NCI-H1048 (cell line): Measurements from ENCODE around the gene RBM33.

Source experiments
- DNase-seq: peaks from one replicate; lab custom pipeline; 2025; lab: John Stamatoyannopoulos, UW

The RBM33 gene

GRCh38 chr7:155624412-155624811 lies 20.0 kb upstream of the RBM33 start:
- DNase-seq: no peak

GRCh38 chr7:155625557-155625956 lies 18.9 kb upstream of the RBM33 start:
- DNase-seq: no peak

- no peak for DNase-seq
Observed at GRCh38 chr7:155629171-155629570, 15.3 kb upstream of the RBM33 start.

GRCh38 chr7:155631155-155631554 lies 13.3 kb upstream of the RBM33 start:
- DNase-seq: no peak

- no peak for DNase-seq
Observed at GRCh38 chr7:155635817-155636216, 8.6 kb upstream of the RBM33 start.

GRCh38 chr7:155637155-155637554 lies 7.3 kb upstream of the RBM33 start:
- no peak for DNase-seq

GRCh38 chr7:155638366-155638765 lies 6.1 kb upstream of the RBM33 start:
- DNase-seq: no peak

- no peak for DNase-seq
Observed at GRCh38 chr7:155639958-155640520, 4.4 kb upstream of the RBM33 start.

DNA sequence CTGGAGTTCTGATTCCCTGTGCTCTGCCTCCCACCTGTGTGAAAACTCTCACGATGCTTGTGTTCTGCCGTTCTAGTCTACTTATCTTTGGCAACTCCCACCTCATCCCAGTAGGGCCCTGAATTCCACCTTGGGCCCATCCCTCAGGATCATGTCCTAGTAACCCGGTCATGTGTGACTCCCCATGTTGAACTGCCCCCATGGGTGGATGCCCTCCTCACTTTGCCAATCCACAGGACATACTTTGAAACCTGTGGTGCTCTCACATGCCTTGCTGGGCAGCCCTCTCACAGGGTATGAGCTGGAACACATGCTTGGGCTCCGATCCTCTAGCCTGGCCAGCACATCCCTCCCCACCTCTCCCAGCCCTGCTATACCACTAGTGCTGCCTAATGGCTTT lies 3.8 kb upstream of the RBM33 start:
- DNase-seq: no peak

- DNase-seq: no peak
Observed at GRCh38 chr7:155643804-155644177, 670 bp upstream of the RBM33 start.

GRCh38 chr7:155644971-155645509 lies 579 bp downstream of the RBM33 start:
- no peak for DNase-seq

GRCh38 chr7:155645662-155646061 lies 1.2 kb downstream of the RBM33 start:
- DNase-seq: no peak

DNA sequence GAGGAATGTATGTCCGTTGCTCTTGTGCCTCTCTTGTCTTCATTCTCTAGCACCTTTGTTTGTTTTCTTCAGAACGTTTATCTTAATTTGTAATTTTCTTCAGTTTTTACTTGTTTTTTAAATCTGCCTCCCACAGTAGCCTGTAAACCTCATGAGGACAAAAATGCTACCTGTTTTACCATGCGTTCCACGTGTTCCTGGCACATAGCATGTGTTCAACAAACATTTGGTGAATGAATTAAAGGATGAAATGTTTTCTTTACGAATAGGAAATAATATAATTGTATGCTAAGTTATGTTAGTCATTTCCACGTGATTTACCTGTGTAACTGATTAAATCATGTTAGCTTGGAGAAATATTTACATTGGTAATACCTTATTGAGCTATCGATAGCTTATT lies 2.2 kb downstream of the RBM33 start:
- DNase-seq: no peak

DNA sequence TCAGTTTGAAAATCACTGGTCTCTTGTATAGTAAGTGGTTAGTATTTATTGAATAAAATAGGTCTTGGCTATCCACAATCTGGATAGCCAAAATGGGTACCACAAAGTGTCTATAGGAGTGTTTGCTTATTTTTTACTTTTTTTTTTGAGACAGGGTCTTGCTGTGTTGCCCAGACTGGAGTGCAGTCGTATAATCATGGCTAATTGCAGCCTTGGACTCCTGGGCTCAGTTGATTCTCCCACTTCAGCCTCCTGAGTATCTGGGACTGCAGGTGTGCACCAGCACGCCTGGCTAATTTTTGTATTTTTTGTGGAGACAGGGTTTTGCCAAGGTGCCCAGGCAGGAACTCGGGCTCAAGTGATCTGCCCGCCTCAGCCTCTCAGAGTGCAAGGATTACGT lies 2.8 kb downstream of the RBM33 start:
- no peak for DNase-seq

DNA sequence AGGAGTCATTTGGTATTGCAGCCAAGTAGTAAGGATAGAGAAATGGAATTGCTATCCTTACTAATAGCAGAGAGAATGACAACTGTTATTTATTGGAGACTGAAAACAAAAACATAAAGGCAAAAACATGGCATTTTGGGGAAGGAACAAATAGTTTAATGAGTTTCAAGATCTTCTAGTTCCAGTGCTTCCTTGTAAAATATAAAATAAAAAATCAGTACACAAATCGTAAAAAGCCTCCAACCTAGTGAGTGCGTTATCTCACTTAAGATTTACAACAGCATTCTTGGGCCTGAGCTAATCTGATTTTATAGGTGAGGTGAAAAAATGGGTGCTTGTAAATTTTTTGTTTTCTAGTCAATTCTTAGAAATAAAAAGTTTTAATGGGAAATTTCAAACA lies 3.3 kb downstream of the RBM33 start:
- no peak for DNase-seq

GRCh38 chr7:155648752-155649339 lies 4.4 kb downstream of the RBM33 start:
- no peak for DNase-seq

GRCh38 chr7:155649588-155649987 lies 5.1 kb downstream of the RBM33 start:
- no peak for DNase-seq

DNA sequence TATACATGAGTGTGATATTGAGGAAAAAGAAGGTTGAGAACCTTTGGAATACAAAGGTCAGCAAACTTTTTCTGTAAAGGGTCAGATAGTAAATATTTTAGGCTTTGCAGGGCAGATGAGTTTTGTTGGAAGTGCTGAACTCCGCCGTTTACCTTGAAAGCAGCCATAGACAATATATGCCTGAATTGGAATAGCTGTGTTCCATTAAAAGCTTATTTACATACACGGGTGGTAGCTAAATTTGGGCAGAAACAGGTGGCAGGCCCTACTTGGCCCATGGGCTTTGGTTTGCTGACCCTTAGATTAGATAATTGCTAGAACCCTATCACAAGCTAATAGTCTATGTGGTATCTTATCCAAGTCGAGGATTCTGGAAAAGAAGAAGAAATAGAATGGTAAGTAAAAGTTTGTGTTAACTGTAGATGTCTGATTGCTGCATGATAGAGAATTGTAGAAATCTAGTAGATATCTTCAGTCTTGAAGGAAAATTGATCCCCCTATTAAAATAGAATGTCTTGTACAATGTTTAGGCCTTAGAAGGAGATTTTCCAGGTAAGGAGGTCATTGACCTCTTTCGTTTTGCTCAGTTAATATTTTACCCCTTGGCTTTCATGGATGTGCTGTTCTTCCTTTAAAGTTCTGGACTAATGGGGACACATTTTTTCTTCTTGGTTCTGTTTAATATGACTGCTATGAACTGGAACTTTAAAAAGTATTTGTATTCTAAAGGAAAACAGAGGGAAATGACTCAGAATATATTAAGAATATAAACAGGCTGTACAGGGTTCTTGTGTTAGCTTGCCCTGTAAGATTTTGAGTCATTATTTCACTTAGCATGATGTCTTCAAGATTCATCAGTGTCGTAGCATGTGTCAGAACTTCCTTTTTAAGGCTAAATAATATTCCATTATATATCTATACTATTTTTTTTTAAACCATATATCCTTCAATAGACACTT lies 8.0 kb downstream of the RBM33 start:
- no peak for DNase-seq

DNA sequence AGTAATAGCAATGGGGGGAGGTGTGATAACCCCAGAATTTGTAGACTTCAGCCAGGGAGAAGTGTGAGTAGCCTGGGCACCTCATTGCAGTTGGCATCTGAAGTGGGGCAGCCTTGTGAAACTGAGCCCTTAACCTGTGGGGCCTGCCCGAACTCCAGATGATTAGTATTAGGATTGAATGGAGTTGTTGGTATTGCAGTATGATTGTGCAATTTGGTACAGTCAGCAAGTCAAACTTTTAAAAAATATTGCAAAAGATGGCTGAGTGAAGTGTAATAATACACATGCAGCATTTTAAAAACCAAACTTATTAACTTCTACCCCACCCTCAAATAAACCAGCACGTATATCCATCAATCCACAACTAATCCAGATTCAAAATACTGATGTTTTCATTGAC lies 9.3 kb downstream of the RBM33 start:
- DNase-seq: no peak

DNA sequence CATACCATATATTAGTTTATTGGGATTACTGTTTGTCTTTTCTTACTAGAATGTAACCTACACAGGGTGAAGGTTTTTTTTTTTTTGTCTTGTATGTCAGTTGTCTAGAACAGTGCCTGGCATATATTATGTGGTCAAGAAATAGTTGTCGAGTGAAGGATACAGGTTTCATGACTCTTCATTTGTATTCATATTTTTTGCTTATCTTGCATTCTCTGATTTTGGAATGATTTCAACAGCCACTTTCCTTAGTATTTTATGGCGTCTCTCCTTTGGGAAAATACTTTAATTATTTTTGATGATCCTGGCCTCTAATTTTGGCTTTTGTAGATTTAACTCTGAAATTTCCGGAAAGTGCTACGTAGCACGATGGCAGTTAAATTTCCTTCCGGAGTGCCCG lies 12.4 kb downstream of the RBM33 start:
- no peak for DNase-seq

GRCh38 chr7:155660059-155660757 lies 15.7 kb downstream of the RBM33 start:
- no peak for DNase-seq

- no peak for DNase-seq
Observed at GRCh38 chr7:155660758-155661093, 16.3 kb downstream of the RBM33 start.
